OCI-M2 (cell line): Measurements from ENCODE around the gene CCDC152.
"Not testable (repeated sequence)": the region's sequence is repeated elsewhere in the genome, so short reads cannot be mapped to it uniquely, and the experiment has no call there.

Source experiments
- DNase-seq: peaks from one replicate; lab custom pipeline; 2025; ENCODE audit not compliant: unreplicated experiment; lab: John Stamatoyannopoulos, UW

Gene CCDC152

GRCh38 chr5:42756606-42757601 lies at the start of gene CCDC152:
Gene CCDC152 (plus strand): TSS chr5:42756818. CDS start chr5:42759122, 2,304 bp downstream.
- no peak for DNase-seq

- no peak for DNase-seq
These were observed 40.8 kb upstream of the CCDC152 start for GRCh38 chr5:42715785-42716184.

- DNase-seq = no peak
These were observed 38.0 kb upstream of the CCDC152 start for GRCh38 chr5:42718591-42718990.

- no peak for DNase-seq
These were observed 37.6 kb upstream of the CCDC152 start for GRCh38 chr5:42719034-42719433.

- DNase-seq = no peak
These were observed 36.4 kb upstream of the CCDC152 start for GRCh38 chr5:42720251-42720650.

- DNase-seq = no peak
These were observed 35.1 kb upstream of the CCDC152 start for GRCh38 chr5:42721484-42721883.

- not testable (repeated sequence) for DNase-seq
These were observed 22.0 kb upstream of the CCDC152 start for GRCh38 chr5:42734531-42735058.

- no peak for DNase-seq
These were observed 15.7 kb upstream of the CCDC152 start for GRCh38 chr5:42740920-42741319.

- no peak for DNase-seq
These were observed 11.2 kb upstream of the CCDC152 start for GRCh38 chr5:42745426-42745825.

GRCh38 chr5:42745856-42746255 lies 10.8 kb upstream of the CCDC152 start:
- no peak for DNase-seq

- no peak for DNase-seq
These were observed 7.6 kb upstream of the CCDC152 start for GRCh38 chr5:42749020-42749419.

- DNase-seq = no peak
These were observed 6.1 kb upstream of the CCDC152 start for GRCh38 chr5:42750507-42750906.

- no peak for DNase-seq
These were observed 5.6 kb upstream of the CCDC152 start for GRCh38 chr5:42751044-42751443.

- DNase-seq = no peak
These were observed 3.5 kb upstream of the CCDC152 start for GRCh38 chr5:42753099-42753498.

- no peak for DNase-seq
These were observed 2.8 kb downstream of the CCDC152 start for GRCh38 chr5:42759456-42759855.

GRCh38 chr5:42760426-42760825 lies 3.8 kb downstream of the CCDC152 start:
- no peak for DNase-seq

- DNase-seq = no peak
These were observed 5.2 kb downstream of the CCDC152 start for GRCh38 chr5:42761791-42762190.

- DNase-seq = no peak
These were observed 11.0 kb downstream of the CCDC152 start for GRCh38 chr5:42767491-42768105.

- no peak for DNase-seq
These were observed 11.5 kb downstream of the CCDC152 start for GRCh38 chr5:42768106-42768504.

GRCh38 chr5:42770003-42770402 lies 13.4 kb downstream of the CCDC152 start:
- DNase-seq = no peak

- no peak for DNase-seq
These were observed 15.8 kb downstream of the CCDC152 start for GRCh38 chr5:42772265-42772993.
